Subcutaneous abdominal adipose tissue (tissue), 5 donors: Measurements from ENCODE around the gene MYPN.

Source experiments
- H3K27ac ChIP-seq: one replicate; pipeline ENCODE4 v1.7.0; 2013; ENCODE audit warnings: low read depth, mild to moderate bottlenecking, inconsistent platforms, low read length, moderate library complexity
- H3K27me3 ChIP-seq, 5 donors: one replicate each; pipeline ENCODE4 v1.7.0; 2013; ENCODE audit warnings: low read length in 5 of 5, inconsistent platforms in 1 of 5; ENCODE audit not compliant: control insufficient read depth in 5 of 5, insufficient read depth in 4 of 5
- H3K36me3 ChIP-seq, 5 donors: one replicate each; pipeline ENCODE4 v1.7.0; 2013; ENCODE audit warnings: low read length in 5 of 5; ENCODE audit not compliant: control insufficient read depth in 5 of 5, insufficient read depth in 5 of 5
- H3K4me1 ChIP-seq, 5 donors: one replicate each; pipeline ENCODE4 v1.7.0; 2013; ENCODE audit warnings: low read length in 5 of 5, mild to moderate bottlenecking in 3 of 5, moderate library complexity in 1 of 5; ENCODE audit not compliant: control insufficient read depth in 5 of 5, insufficient read depth in 5 of 5
- H3K4me3 ChIP-seq, 5 donors: one replicate each; pipeline ENCODE4 v1.7.0; 2013; ENCODE audit warnings: low read length in 5 of 5, low read depth in 1 of 5
- H3K9ac ChIP-seq, 5 donors: one replicate each; pipeline ENCODE4 v1.7.0; 2013; ENCODE audit warnings: low read length in 5 of 5, mild to moderate bottlenecking in 4 of 5, moderate library complexity in 3 of 5
- H3K9me3 ChIP-seq, 5 donors: one replicate each; pipeline ENCODE4 v1.7.0; 2013; ENCODE audit warnings: low read length in 5 of 5; ENCODE audit not compliant: control insufficient read depth in 5 of 5
- donor health status: healthy.
- donor health status: healthy.
- donor health status: healthy.
- donor health status: healthy.
- donor health status: healthy.

MYPN gene

GRCh38 chr10:68249297-68249696 lies 140.0 kb downstream of the MYPN start:
- Histone ChIP-seq H3K27ac (no peak overlapping the region), H3K9ac (no peak overlapping the region), H3K27me3 (no peaks in the 10 kb centered on the region), H3K36me3 (no peaks in the 10 kb centered on the region), H3K4me3 (no peak overlapping the region), H3K4me1 (no peaks in the 10 kb centered on the region), H3K9me3 (no peaks in the 10 kb centered on the region)

- Histone ChIP-seq H3K36me3 (no peaks in the 10 kb centered on the region), H3K27me3 (no peaks in the 10 kb centered on the region), H3K4me1 (no peaks in the 10 kb centered on the region), H3K27ac (no peak overlapping the region), H3K9ac (no peak overlapping the region), H3K9me3 (no peaks in the 10 kb centered on the region), H3K4me3 (no peak overlapping the region)
These were observed 141.9 kb downstream of the MYPN start for GRCh38 chr10:68251151-68251550.

- H3K36me3 ChIP-seq, result no peaks in the 10 kb centered on the region
These were observed 142.6 kb downstream of the MYPN start for GRCh38 chr10:68251625-68252495.

GRCh38 chr10:68253346-68253745 lies 144.1 kb downstream of the MYPN start:
- Histone ChIP-seq H3K36me3 (no peaks in the 10 kb centered on the region), H3K27me3 (no peaks in the 10 kb centered on the region), H3K4me1 (peaks cover 0 to 7% (median 0%) of the 10 kb centered on the region in 5 donors), H3K9ac (no peak overlapping the region), H3K9me3 (no peaks in the 10 kb centered on the region), H3K27ac (no peak overlapping the region), H3K4me3 (no peak overlapping the region)

More at GRCh38 chr10:68251625-68252495, 142.6 kb downstream of the MYPN start:
- Histone ChIP-seq H3K9me3 (no peaks in the 10 kb centered on the region), H3K27me3 (no peaks in the 10 kb centered on the region), H3K4me1 (no peaks in the 10 kb centered on the region), H3K27ac (no peak overlapping the region), H3K4me3 (no peak overlapping the region), H3K9ac (no peak overlapping the region)

- Histone ChIP-seq H3K4me1 (peaks cover 0 to 7% (median 0%) of the 10 kb centered on the region in 5 donors), H3K36me3 (no peaks in the 10 kb centered on the region), H3K9ac (no peak overlapping the region), H3K4me3 (no peak overlapping the region), H3K27ac (no peak overlapping the region), H3K9me3 (peaks cover 0 to 4% (median 0%) of the 10 kb centered on the region in 5 donors), H3K27me3 (no peaks in the 10 kb centered on the region)
These were observed 152.0 kb downstream of the MYPN start for GRCh38 chr10:68261132-68261856.
